DMS153 treated with DMSO at 0.1 percent for 48 hours (cell line): ENCODE results near the gene CTNNA1.
"Not testable (repeated sequence)": the region's sequence is repeated elsewhere in the genome, so short reads cannot be mapped to it uniquely, and the experiment has no call there.

ENCODE experiments used
- DNase-seq: peaks from one replicate; lab custom pipeline; 2025; ENCODE audit not compliant: unreplicated experiment; lab: John Stamatoyannopoulos, UW

The CTNNA1 gene

GRCh38 chr5:138757061-138757776, 4.0 kb downstream of the CTNNA1 start:
- DNase-seq = no peak

DNA sequence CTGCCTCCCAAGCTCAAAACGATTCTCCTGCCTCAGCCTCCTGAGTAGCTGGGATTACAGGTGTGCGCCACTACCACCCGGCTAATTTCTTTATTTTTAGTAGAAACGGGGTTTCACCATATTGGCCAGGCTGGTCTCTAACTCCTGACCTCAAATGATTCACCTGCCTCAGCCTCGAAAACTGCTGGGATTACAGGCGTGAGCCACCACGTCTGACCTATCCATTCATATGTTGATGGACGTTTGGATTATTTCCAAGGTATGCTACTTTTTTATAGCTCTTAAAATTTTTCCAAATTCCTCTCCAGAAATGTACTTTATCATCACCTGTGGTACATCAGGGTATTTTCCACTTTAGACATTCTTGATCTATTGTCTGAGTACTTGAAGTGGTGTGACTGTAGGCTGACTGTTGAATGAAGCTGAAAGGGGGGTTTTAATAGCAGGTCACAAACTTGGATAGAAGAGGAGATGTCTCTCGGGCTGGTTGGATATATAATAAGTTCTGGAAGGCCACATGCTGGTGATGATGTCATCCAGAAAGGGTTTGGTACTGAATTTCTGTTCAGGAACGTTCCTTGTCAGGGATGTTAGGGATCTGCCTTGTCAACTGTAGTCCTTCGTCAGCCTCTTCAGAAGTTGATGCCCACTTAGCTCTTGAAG, 7.4 kb downstream of the CTNNA1 start:
- DNase-seq = no peak

DNA sequence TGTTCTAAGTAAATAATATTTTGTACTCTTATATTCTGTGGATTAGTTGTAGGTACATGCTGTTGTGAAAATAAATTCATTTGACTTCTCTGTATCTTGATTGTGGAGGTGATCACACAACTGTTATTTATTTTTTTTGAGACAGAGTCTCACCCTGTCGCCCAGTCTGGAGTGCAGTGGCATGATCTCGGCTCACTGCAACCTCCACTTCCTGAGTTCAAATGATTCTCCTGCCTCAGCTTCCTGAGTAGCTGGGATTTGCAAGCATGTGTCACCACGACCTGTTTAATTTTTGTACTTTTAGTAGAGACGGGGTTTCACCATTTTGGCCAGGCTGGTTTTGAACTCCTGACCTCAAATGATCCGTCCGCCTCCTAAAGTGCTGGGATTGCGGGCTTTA, 7.9 kb downstream of the CTNNA1 start:
- DNase-seq = not testable (repeated sequence)

- DNase-seq = not testable (repeated sequence)
Observed at GRCh38 chr5:138761670-138762069, 8.4 kb downstream of the CTNNA1 start.

GRCh38 chr5:138762110-138762509, 8.9 kb downstream of the CTNNA1 start:
- DNase-seq = no peak

GRCh38 chr5:138763037-138763778, 10.0 kb downstream of the CTNNA1 start:
- no peak for DNase-seq

- DNase-seq = no peak
Observed at GRCh38 chr5:138770291-138770690, 17.1 kb downstream of the CTNNA1 start.

DNA sequence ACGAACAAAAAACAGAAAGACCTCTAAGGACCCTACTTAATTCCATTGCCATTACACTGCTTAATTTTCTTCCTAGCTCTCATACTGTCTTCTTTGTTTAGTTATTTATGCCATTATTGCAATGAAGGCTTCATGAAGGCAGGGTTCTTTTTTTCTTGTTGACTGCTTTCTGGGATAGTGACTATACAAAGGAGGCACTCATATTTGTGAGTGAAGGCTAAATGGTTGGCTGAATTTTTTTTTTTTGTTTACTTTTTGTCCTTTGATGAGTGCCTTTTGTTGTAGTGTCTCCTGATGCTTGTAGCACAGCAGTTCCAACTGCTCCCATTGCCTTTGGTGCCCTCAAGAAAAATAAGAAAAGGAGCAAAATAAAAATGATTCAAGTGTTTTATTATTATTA, 17.8 kb downstream of the CTNNA1 start:
- DNase-seq = no peak

- no peak for DNase-seq
Observed at GRCh38 chr5:138772986-138773594, 19.9 kb downstream of the CTNNA1 start.

GRCh38 chr5:138773624-138774023, 20.4 kb downstream of the CTNNA1 start:
- DNase-seq = not testable (repeated sequence)

DNA sequence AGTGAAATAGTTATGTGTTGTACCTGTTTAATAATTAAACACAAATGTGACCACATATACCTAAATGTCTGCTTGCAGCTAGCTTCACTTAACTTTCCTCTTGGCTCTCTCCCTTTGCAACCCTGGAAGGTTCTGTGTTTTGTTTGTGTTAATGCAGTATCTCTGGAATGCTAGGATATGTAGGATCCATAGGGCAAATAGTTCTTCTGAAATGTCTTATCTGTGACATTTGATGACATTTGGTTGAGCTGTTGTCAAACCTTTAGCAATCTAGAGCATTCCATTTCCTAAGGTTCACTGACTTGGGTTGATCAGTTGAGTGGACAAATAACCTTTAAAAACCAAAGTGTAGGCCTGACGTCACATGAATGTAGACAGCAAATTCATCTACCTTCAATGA, 21.8 kb downstream of the CTNNA1 start:
- DNase-seq = no peak

GRCh38 chr5:138778234-138778633, 25.0 kb downstream of the CTNNA1 start:
- no peak for DNase-seq

GRCh38 chr5:138783976-138784375, 30.8 kb downstream of the CTNNA1 start:
- DNase-seq = no peak

DNA sequence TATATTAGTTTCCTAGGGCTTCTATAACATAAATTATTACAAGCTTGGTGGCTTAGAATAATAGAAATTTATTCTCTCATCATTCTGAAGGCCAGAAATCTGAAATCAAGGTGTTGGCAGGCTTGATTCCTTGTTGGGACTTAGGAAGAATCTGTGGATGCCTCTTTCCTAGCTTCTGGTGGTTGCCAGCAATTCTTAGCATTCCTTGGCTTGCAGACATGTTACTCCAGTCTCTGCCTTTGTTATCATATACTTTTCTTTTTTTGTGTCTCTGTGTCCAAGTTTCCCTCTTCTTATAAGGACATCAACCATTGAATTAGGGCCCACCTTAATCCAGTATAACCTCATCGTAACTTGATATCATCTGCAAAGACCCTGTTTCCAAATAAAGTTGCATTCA, 31.4 kb downstream of the CTNNA1 start:
- no peak for DNase-seq

DNA sequence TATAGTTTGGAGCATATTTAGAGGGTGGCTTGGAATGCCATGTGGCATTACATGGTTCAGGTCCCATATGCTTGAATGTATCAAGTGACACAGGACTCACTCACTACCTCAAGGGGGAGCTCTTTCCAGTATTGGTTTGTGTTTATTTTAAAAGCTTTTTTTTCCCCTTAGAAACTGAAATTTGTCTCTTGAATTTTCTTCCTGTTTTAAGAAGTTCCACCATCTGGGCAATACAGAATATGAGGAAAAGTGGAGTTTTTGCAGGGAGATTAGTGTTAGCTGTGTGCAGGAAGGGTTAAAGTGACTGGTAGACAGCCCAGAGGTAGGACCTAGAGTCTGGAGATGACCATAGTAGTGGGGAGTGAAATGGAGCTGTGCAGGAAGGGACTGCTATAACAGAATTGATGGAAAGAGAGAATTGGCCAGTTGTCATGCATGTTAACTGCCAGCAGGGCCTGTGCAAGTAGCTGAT, 36.6 kb downstream of the CTNNA1 start:
- DNase-seq = no peak

DNA sequence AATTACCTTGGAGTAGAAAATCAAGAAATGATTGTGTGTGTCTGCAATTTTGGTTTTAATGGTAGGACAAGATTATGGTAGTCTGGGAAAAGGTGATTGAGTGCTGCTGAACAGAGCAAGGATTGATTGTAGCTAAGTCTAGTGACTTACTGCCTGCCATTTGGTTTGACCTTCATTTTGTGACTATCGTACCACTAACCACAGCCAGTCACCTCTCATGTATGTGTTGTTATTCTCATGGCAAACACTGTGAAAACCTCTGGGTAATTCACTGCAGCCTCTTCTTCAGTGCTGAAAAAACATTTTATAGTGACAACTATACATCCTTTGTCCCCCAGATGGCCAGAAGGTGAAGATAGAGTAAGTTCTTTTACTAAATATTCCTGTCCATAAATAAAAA, 37.5 kb downstream of the CTNNA1 start:
- DNase-seq = no peak

DNA sequence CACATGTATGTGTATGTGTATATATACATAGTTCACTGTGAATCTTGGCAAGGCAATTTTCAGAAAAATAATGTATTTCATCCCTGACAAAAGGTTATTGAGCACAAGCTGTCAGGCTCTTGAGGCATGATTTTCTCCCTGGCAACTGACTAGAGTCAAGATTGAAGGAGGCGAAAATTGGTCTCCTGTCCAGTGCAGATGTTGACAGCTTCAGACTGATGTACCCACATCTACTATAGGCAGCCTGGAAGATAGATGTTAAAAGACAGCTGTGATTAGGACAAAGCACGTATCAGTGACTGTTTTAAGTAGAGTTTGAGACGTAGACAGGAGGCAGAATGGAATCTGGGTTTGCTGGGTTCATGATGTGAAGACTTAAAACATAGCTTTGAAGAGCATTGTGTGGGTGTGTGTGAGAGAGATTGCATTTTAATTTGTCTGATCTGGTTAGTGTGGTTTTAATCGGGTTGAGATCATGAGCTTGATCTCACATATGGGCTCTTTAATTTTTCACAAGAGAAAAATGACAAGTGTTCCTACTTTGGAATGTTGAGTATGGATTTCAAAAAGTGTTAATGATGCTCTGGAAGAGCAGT, 39.1 kb downstream of the CTNNA1 start:
- no peak for DNase-seq

DNA sequence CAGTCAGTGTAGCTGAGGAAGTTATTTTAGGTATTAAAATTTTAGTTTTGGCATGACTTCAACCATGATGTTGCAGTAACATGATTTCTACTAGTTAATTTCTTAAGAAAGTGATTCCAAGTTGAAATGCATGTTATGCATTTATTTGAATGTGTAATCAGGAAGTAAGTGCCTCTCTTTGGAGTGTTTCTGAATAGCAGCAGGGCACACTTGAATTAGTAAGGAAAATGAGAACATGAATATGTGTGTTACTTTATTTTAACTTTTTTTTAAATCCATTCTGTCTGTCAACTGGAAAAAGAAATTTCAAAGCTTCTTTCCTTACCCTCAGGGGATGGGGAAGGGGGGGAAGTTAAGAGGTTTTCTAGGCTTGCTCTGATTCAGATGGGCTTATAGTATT, 40.4 kb downstream of the CTNNA1 start:
- DNase-seq = no peak

DNA sequence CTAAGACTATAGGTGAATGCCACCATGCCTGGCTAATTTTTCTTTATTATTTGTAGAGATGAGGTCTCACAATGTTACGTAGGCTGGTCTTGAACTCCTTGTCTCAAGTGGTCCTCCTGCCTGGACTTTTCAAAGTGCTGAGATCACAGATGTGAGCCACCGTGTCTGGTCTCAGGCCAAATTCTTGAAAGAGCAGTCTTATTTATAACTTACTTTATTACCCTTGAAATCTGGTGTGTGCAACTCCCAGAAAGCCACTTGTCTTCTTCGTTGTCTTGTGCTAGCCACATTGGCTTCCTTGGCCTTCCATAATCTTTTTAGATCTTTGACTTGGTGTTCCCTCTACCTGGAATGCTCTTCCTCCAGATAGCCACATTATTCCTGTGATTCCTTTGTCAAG, 50.1 kb downstream of the CTNNA1 start:
- no peak for DNase-seq

GRCh38 chr5:138803935-138804334, 50.7 kb downstream of the CTNNA1 start:
- DNase-seq = no peak

GRCh38 chr5:138805096-138805495, 51.9 kb downstream of the CTNNA1 start:
- DNase-seq = no peak
